ENCODE results near the gene CIROP.

The CIROP gene

GRCh38 chr14:23104591-23105347, at the start of gene CIROP:
Gene CIROP, minus strand, starts transcription at chr14:23104989. Its CDS starts 69 bp downstream, at chr14:23104920.
- no peak for ATAC-seq
- TF ChIP-seq TOX (CRISPR knock-in tag; IDR thresholded peaks at IDR 0.05; ENCODE audit: borderline replicate concordance) (no peak), TCF4 (CRISPR knock-in tag; IDR thresholded peaks at IDR 0.05; ENCODE audit: borderline replicate concordance) (no peak), ZNF8 (CRISPR knock-in tag; IDR thresholded peaks at IDR 0.05) (no peak), CSDC2 (CRISPR knock-in tag; IDR thresholded peaks at IDR 0.05) (no peak), OSR1 (CRISPR knock-in tag; IDR thresholded peaks at IDR 0.05) (no peak), CSRNP3 (CRISPR knock-in tag; IDR thresholded peaks at IDR 0.05) (no peak)

GRCh38 chr14:23153851-23154796, 49.3 kb upstream of the CIROP start:
- ATAC-seq = peak; percentile 81
- TF ChIP-seq BACH2 (CRISPR knock-in tag; IDR thresholded peaks at IDR 0.05; ENCODE audit: borderline replicate concordance) (no peak), ISL1 (CRISPR knock-in tag; IDR thresholded peaks at IDR 0.05) (no peak)

GRCh38 chr14:23151342-23151741, 46.6 kb upstream of the CIROP start:
- no peak for TF ChIP-seq ZFP30 (CRISPR knock-in tag; IDR thresholded peaks at IDR 0.05)
- TF ChIP-seq TOX (CRISPR knock-in tag; IDR thresholded peaks at IDR 0.05; ENCODE audit: borderline replicate concordance) = no peak
- no peak for TF ChIP-seq CREB5 (CRISPR knock-in tag; IDR thresholded peaks at IDR 0.05; ENCODE audit: low read depth)
- no peak for TF ChIP-seq ZNF8 (CRISPR knock-in tag; IDR thresholded peaks at IDR 0.05)
- TF ChIP-seq PATZ1 (CRISPR knock-in tag; IDR thresholded peaks at IDR 0.05; ENCODE audit: borderline replicate concordance) = no peak
- no peak for TF ChIP-seq GLIS3 (CRISPR knock-in tag; IDR thresholded peaks at IDR 0.05)
- no peak for TF ChIP-seq ZFP3 (CRISPR knock-in tag; IDR thresholded peaks at IDR 0.05)
- no peak for TF ChIP-seq RARB (CRISPR knock-in tag; IDR thresholded peaks at IDR 0.05)
- no peak for TF ChIP-seq SNAI2 (CRISPR knock-in tag; IDR thresholded peaks at IDR 0.05)
- no peak for TF ChIP-seq ISL1 (CRISPR knock-in tag; IDR thresholded peaks at IDR 0.05)
- no peak for ATAC-seq

- no peak for ATAC-seq
- TF ChIP-seq PPARA (CRISPR knock-in tag; IDR thresholded peaks at IDR 0.05; ENCODE audit: borderline replicate concordance) (no peak), GLIS3 (CRISPR knock-in tag; IDR thresholded peaks at IDR 0.05) (no peak), ZNF70 (CRISPR knock-in tag; IDR thresholded peaks at IDR 0.05) (no peak), POU6F1 (CRISPR knock-in tag; IDR thresholded peaks at IDR 0.05; ENCODE audit: borderline replicate concordance, low read depth) (no peak), TCF4 (CRISPR knock-in tag; IDR thresholded peaks at IDR 0.05; ENCODE audit: borderline replicate concordance) (no peak), CSRNP3 (CRISPR knock-in tag; IDR thresholded peaks at IDR 0.05) (no peak), TSHZ2 (CRISPR knock-in tag; IDR thresholded peaks at IDR 0.05) (no peak), CSDC2 (CRISPR knock-in tag; IDR thresholded peaks at IDR 0.05) (no peak), TOX (CRISPR knock-in tag; IDR thresholded peaks at IDR 0.05; ENCODE audit: borderline replicate concordance) (no peak), CREB5 (CRISPR knock-in tag; IDR thresholded peaks at IDR 0.05; ENCODE audit: low read depth) (no peak), SNAI2 (CRISPR knock-in tag; IDR thresholded peaks at IDR 0.05) (no peak), BACH2 (CRISPR knock-in tag; IDR thresholded peaks at IDR 0.05; ENCODE audit: borderline replicate concordance) (no peak), ZFP30 (CRISPR knock-in tag; IDR thresholded peaks at IDR 0.05) (no peak), ISL1 (CRISPR knock-in tag; IDR thresholded peaks at IDR 0.05) (no peak), ZC3H10 (CRISPR knock-in tag; IDR thresholded peaks at IDR 0.05) (no peak), ESRRG (CRISPR knock-in tag; IDR thresholded peaks at IDR 0.05) (no peak), OSR1 (CRISPR knock-in tag; IDR thresholded peaks at IDR 0.05) (no peak)
Observed at GRCh38 chr14:23149745-23150144, 45.0 kb upstream of the CIROP start.
